ENCODE measurements around the gene CPT1A.

CPT1A gene

DNA sequence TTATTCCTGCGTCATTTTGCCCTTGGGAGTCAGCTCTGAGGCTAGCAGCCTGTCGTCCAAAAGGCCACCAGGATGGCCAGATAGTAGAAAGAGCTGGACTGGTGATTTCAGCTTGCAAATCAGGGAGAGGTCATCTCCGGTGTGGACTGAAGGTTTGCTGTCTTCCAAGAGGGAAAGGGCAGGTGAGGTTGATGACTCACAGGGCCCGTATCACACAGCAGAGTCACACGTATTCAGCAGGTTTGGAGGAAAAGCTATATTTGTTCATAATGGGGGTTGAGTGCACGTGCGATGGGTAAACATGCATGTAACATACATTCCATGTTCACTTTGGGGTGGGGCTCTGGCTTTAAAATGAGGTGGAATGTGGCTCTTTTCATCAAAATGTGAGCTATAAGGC is 36.3 kb upstream of the CPT1A start:
- H4K20me1 ChIP-seq (ENCODE audit: low read depth, low read length) = no peaks in the 10 kb centered on the region
- no peak overlapping the region for H3K4me2 ChIP-seq (ENCODE audit: low read depth, low read length, poor library complexity, severe bottlenecking)
- H3K36me3 ChIP-seq (ENCODE audit: low read length) = no peaks in the 10 kb centered on the region
- H3K9me2 ChIP-seq (replicated peaks; ENCODE audit: insufficient read depth, low read length) = no peaks in the 10 kb centered on the region
- no peak overlapping the region for H2AFZ ChIP-seq (ENCODE audit: low read depth, low read length, severe bottlenecking)
- no peaks in the 10 kb centered on the region for H3F3A ChIP-seq (ENCODE audit: insufficient read depth)
- no peaks in the 10 kb centered on the region for H3K79me2 ChIP-seq (ENCODE audit: insufficient read depth, low read length)
- H3K27me3 ChIP-seq (ENCODE audit: low read length) = no peaks in the 10 kb centered on the region
- H3K9me3 ChIP-seq (ENCODE audit: insufficient read depth, low read length) = no peaks in the 10 kb centered on the region
- TF ChIP-seq EZH2phosphoT487 (conservative IDR thresholded peaks at IDR 0.05; ENCODE audit: low read length) = no peak
- TF ChIP-seq, protein P1, sequence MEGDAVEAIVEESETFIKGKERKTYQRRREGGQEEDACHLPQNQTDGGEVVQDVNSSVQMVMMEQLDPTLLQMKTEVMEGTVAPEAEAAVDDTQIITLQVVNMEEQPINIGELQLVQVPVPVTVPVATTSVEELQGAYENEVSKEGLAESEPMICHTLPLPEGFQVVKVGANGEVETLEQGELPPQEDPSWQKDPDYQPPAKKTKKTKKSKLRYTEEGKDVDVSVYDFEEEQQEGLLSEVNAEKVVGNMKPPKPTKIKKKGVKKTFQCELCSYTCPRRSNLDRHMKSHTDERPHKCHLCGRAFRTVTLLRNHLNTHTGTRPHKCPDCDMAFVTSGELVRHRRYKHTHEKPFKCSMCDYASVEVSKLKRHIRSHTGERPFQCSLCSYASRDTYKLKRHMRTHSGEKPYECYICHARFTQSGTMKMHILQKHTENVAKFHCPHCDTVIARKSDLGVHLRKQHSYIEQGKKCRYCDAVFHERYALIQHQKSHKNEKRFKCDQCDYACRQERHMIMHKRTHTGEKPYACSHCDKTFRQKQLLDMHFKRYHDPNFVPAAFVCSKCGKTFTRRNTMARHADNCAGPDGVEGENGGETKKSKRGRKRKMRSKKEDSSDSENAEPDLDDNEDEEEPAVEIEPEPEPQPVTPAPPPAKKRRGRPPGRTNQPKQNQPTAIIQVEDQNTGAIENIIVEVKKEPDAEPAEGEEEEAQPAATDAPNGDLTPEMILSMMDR (IDR thresholded peaks at IDR 0.05; ENCODE audit: insufficient read depth, low read length, poor library complexity, severe bottlenecking) = no peak
- H3K9ac ChIP-seq (ENCODE audit: low read length) = no peak overlapping the region
- H3K4me3 ChIP-seq (ENCODE audit: insufficient read depth, low read length, poor library complexity, severe bottlenecking) = no peak overlapping the region
- H3K27ac ChIP-seq (ENCODE audit: low read depth, low read length) = no peak overlapping the region

DNA sequence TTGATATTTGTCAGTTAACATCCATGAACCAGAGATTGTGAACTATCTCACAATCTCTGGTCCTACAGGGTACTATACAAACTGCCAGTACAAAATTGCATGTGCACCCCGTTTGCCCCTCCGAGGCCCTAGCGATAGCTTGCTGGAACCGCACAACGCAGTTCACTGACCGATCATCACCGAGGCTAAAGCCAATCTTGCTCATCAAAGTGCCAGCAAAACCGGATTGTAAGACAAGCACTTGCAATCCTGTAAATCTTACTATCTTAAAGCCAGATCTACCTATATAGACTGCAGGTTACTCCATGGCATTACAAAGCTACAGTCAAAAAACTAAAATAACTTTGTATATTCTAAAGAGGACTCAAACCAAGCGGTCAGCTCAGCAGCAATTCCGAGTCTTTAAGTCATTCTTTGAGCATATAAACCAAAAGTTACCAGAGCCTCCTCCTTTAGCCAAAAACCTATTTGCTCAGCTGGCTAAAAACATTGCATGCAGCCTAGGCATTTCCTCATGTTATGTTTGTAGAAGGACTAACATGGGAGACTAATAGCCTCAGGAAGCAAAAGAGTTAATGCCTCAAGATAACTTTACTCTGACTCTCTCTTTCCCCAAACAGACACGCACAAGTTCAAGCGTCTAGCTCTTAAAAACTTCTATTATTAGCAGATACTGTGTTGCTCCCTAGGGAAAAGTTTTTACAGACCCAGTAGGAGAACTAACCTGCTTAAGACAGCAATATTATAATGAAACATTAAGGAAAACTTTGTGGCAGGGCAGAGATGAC is 30.7 kb upstream of the CPT1A start:
- Histone ChIP-seq H3F3A (ENCODE audit: insufficient read depth) (no peaks in the 10 kb centered on the region), H3K36me3 (ENCODE audit: low read length) (no peaks in the 10 kb centered on the region), H3K4me3 (ENCODE audit: insufficient read depth, low read length, poor library complexity, severe bottlenecking) (no peak overlapping the region), H3K27ac (ENCODE audit: low read depth, low read length) (no peak overlapping the region), H4K20me1 (ENCODE audit: low read depth, low read length) (no peaks in the 10 kb centered on the region), H3K79me2 (ENCODE audit: insufficient read depth, low read length) (no peaks in the 10 kb centered on the region), H3K9ac (ENCODE audit: low read length) (no peak overlapping the region), H3K9me2 (replicated peaks; ENCODE audit: insufficient read depth, low read length) (no peaks in the 10 kb centered on the region), H3K9me3 (ENCODE audit: insufficient read depth, low read length) (no peaks in the 10 kb centered on the region), H3K4me2 (ENCODE audit: low read depth, low read length, poor library complexity, severe bottlenecking) (no peak overlapping the region), H2AFZ (ENCODE audit: low read depth, low read length, severe bottlenecking) (no peak overlapping the region), H3K27me3 (ENCODE audit: low read length) (no peaks in the 10 kb centered on the region)
- TF ChIP-seq, protein P1 (IDR thresholded peaks at IDR 0.05; ENCODE audit: insufficient read depth, low read length, poor library complexity, severe bottlenecking) = no peak
- TF ChIP-seq EZH2phosphoT487 (conservative IDR thresholded peaks at IDR 0.05; ENCODE audit: low read length) = no peak

DNA sequence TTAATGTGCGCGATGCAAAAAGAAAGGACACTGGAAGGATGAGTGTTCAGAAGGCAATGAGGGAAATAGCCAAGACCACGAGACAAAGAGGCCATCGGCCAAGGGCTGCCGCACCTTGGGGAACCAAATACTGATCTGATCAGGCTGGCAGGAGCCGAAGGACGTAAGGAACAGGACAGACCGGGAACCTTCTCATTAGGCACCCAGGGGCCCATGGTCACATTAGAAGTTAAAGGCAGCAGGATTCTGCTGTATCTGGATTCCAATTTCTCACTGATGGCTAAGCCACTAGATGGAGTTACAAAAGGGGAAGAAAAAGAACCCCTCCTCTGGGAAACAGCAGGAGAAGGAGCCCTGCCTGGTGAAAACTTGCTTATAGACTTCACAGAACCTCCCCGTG is 28.8 kb upstream of the CPT1A start:
- TF ChIP-seq, protein P1 (IDR thresholded peaks at IDR 0.05; ENCODE audit: insufficient read depth, low read length, poor library complexity, severe bottlenecking) = no peak
- TF ChIP-seq EZH2phosphoT487 (conservative IDR thresholded peaks at IDR 0.05; ENCODE audit: low read length) = no peak
- H3K27ac ChIP-seq (ENCODE audit: low read depth, low read length) = no peak overlapping the region
- H3K27me3 ChIP-seq (ENCODE audit: low read length) = no peaks in the 10 kb centered on the region
- no peak overlapping the region for H2AFZ ChIP-seq (ENCODE audit: low read depth, low read length, severe bottlenecking)
- H3K79me2 ChIP-seq (ENCODE audit: insufficient read depth, low read length) = no peaks in the 10 kb centered on the region
- H3K9me2 ChIP-seq (replicated peaks; ENCODE audit: insufficient read depth, low read length) = no peaks in the 10 kb centered on the region
- H3K36me3 ChIP-seq (ENCODE audit: low read length) = no peaks in the 10 kb centered on the region
- H4K20me1 ChIP-seq (ENCODE audit: low read depth, low read length) = no peaks in the 10 kb centered on the region
- H3K9ac ChIP-seq (ENCODE audit: low read length) = no peak overlapping the region
- no peaks in the 10 kb centered on the region for H3F3A ChIP-seq (ENCODE audit: insufficient read depth)
- H3K9me3 ChIP-seq (ENCODE audit: insufficient read depth, low read length) = no peaks in the 10 kb centered on the region
- H3K4me3 ChIP-seq (ENCODE audit: insufficient read depth, low read length, poor library complexity, severe bottlenecking) = no peak overlapping the region
- no peak overlapping the region for H3K4me2 ChIP-seq (ENCODE audit: low read depth, low read length, poor library complexity, severe bottlenecking)
